Spleen (tissue), 11 donors: Measurements from ENCODE around the gene SLC26A1. TPM values are rescaled to one million over a fixed set of nuclear protein-coding genes. Genes with fewer than 3 reads are reported as not detected.
A peak's percentile ranks its signal among the peaks of the same experiment; 100 is the strongest.

Experiments used
- DNase-seq: peaks from one replicate; pipeline ENCODE4 v3.0.0-alpha.2; 2020
- H3K27ac ChIP-seq, 8 donors: fragments of 200-600 bp; sonication (generic) in 7 of 8; 1 replicate in 4 of 8; 2 replicates in 4 of 8; pipeline versions ENCODE4 v1.5.0 to v1.8.0; 2016 to 2021; ENCODE audit warnings: inconsistent platforms in 4 of 8, mild to moderate bottlenecking in 4 of 8, moderate library complexity in 1 of 8
- H3K27me3 ChIP-seq, 7 donors: fragments of 200-600 bp; sonication (generic) in 6 of 7; replicated peaks in 1 of 7; 1 replicate in 4 of 7; 2 replicates in 3 of 7; pipeline versions ENCODE4 v1.5.0 to v1.8.0; 2016 to 2021; ENCODE audit warnings: inconsistent platforms in 3 of 7, mild to moderate bottlenecking in 1 of 7
- H3K36me3 ChIP-seq, 6 donors: fragments of 200-600 bp; sonication (generic) in 5 of 6; 1 replicate in 4 of 6; 2 replicates in 2 of 6; pipeline versions ENCODE4 v1.5.0 to v1.8.0; 2016 to 2021; ENCODE audit warnings: inconsistent platforms in 2 of 6
- H3K4me1 ChIP-seq, 6 donors: fragments of 200-600 bp; sonication (generic) in 5 of 6; 1 replicate in 3 of 6; 2 replicates in 3 of 6; pipeline versions ENCODE4 v1.5.0 to v1.8.0; 2016 to 2021; ENCODE audit warnings: inconsistent platforms in 3 of 6
- H3K4me3 ChIP-seq, 8 donors: fragments of 200-600 bp; sonication (generic) in 7 of 8; 1 replicate in 4 of 8; 2 replicates in 4 of 8; pipeline versions ENCODE4 v1.5.0 to v1.8.0; 2016 to 2021; ENCODE audit warnings: inconsistent platforms in 4 of 8, mild to moderate bottlenecking in 4 of 8, moderate library complexity in 2 of 8
- H3K9me3 ChIP-seq, 8 donors: fragments of 200-600 bp; sonication (generic) in 7 of 8; 1 replicate in 4 of 8; 2 replicates in 4 of 8; pipeline versions ENCODE4 v1.5.0 to v1.8.0; 2016 to 2021; ENCODE audit warnings: inconsistent platforms in 4 of 8
- CTCF ChIP-seq, 11 experiments: fragments of 200-600 bp in 7 of 11; fragments of 450-650 bp in 4 of 11; sonication (generic) in 4 of 11; IDR thresholded peaks in 8 of 11; conservative IDR thresholded peaks in 3 of 11; 1 replicate in 7 of 11; 2 replicates in 4 of 11; pipeline versions ENCODE4 v1.4.0 to v1.8.0; 2016 to 2021; ENCODE audit warnings: antibody characterized with exemption in 11 of 11, inconsistent platforms in 4 of 11, mild to moderate bottlenecking in 1 of 11
- POLR2A ChIP-seq, 3 donors: fragments of 450-650 bp; IDR thresholded peaks; one replicate each; pipeline ENCODE4 v1.5.1; 2017; ENCODE audit warnings: antibody characterized with exemption in 3 of 3, mild to moderate bottlenecking in 1 of 3
- POLR2AphosphoS5 ChIP-seq, 3 donors: sonication (generic); formaldehyde crosslinking; IDR thresholded peaks; one replicate each; pipeline ENCODE4 v1.5.1; 2017; ENCODE audit warnings: antibody characterized with exemption in 3 of 3
- WGBS, 5 donors: extraction: QIAGEN DNeasy Blood & Tissue Kit in 3 of 5; methylation state at CpG; one replicate each; pipeline versions ENCODE4 v1.1.5 to v1.1.7; 2013 to 2018; 5-methylcytosine and 5-hydroxymethylcytosine counted together
- intact Hi-C: fragments of 100-400 bp; cut with DNase I; formaldehyde crosslinking; loops from one replicate; pipeline ENCODE4 v1.15.0; 2023; ENCODE audit warnings: low total_unique reads
- polyA plus RNA-seq, 3 donors: library from polyadenylated mRNA; stranded (reverse); fragments of 200-250 nt; gene quantifications; one replicate each; pipeline ENCODE4 v1.2.1, GENCODE V29; 2013
- total RNA-seq, 7 donors: library from RNA; depleted of rRNA in 3 of 7; stranded (reverse); fragments of >200 nt in 3 of 7; fragmentation: NEBNext Ultra II Directional in 4 of 7; extraction: Animal tissue kit (Norgen Biotek cat#: 25700) in 4 of 7; gene quantifications; one replicate each; pipeline versions ENCODE4 v1.1.0 to v1.2.1, GENCODE V29; 2016 to 2021
- donor health status: healthy with polysubstance abuse.
- donor health status: DM: no; HTN: no; CAD: no; lungs with moderate emphysema.
- donor health status: DM: no; HTN: no; CAD: no.
- donor health status: Bipolar disorder and iron deficiency.
- donor health status: healthy.
- donor health status: DM: no; HTN: no; CAD: no.
- donor health status: DM: yes; HTN: yes; CAD: no.

Gene SLC26A1
- total and polyA plus RNA-seq, 10 donors, result 0.07 to 0.68 (median 0.24) TPM; not detected in 1

GRCh38 chr4:966266-967112 lies 26.7 kb downstream of the SLC26A1 start:
- Histone ChIP-seq H3K4me3 (no peak overlapping the region), H3K36me3 (peaks cover 0 to 61% (median 45%) of the 10 kb centered on the region in 6 donors), H3K27me3 (peaks cover 0 to 13% (median 0%) of the 10 kb centered on the region in 7 donors), H3K4me1 (peaks cover under 1 to 37% (median 26%) of the 10 kb centered on the region in 6 donors), H3K27ac (no peak overlapping the region), H3K9me3 (no peaks in the 10 kb centered on the region)
- peak; percentile 75 for DNase-seq
- 81 to 91% (median 91%) methylated on average over 14 to 48 of the region's 48 CpGs for whole genome bisulfite sequencing, 5 donors
- TF ChIP-seq POLR2A (IDR thresholded peaks at IDR 0.05) (no peak), POLR2AphosphoS5 (IDR thresholded peaks at IDR 0.05) (peak in 1 of 3 donors; percentile 44)
- intact Hi-C loops, result no loop called here

- intact Hi-C loops, result no loop called here
- Histone ChIP-seq H3K27me3 (peaks cover 0 to 13% (median 0%) of the 10 kb centered on the region in 7 donors), H3K27ac (no peak overlapping the region), H3K4me3 (no peak overlapping the region), H3K36me3 (peaks cover 0 to 68% (median 48%) of the 10 kb centered on the region in 6 donors), H3K9me3 (no peaks in the 10 kb centered on the region), H3K4me1 (peaks cover 0 to 29% (median 18%) of the 10 kb centered on the region in 6 donors)
- TF ChIP-seq CTCF (IDR thresholded peaks at IDR 0.05 in 8 of 11, conservative IDR thresholded peaks at IDR 0.05 in 3 of 11) (no peak), POLR2AphosphoS5 (IDR thresholded peaks at IDR 0.05) (peak in 1 of 3 donors; percentile 12)
- 91 to 97% (median 95%) methylated on average over 11 to 21 of the region's 21 CpGs for WGBS, 5 donors
- peak; percentile 68 for DNase-seq
Observed at GRCh38 chr4:965766-966134, 27.5 kb downstream of the SLC26A1 start.

GRCh38 chr4:965048-965765 lies 28.0 kb downstream of the SLC26A1 start:
- TF ChIP-seq POLR2A (IDR thresholded peaks at IDR 0.05) (no peak), POLR2AphosphoS5 (IDR thresholded peaks at IDR 0.05) (peak in 1 of 3 donors; percentile 13)
- peaks cover 0 to 24% (median 15%) of the 10 kb centered on the region in 6 donors for H3K4me1 ChIP-seq
- H3K36me3 ChIP-seq, result peaks cover 0 to 73% (median 54%) of the 10 kb centered on the region in 6 donors
- 77 to 94% (median 89%) methylated on average over 8 to 26 of the region's 26 CpGs for WGBS, 5 donors
- intact Hi-C loops, result no loop called here
- DNase-seq, result peak; percentile 72
- no peak overlapping the region for H3K4me3 ChIP-seq
- H3K27ac ChIP-seq, result no peak overlapping the region
- peaks cover 0 to 13% (median 0%) of the 10 kb centered on the region in 7 donors for H3K27me3 ChIP-seq
- no peaks in the 10 kb centered on the region for H3K9me3 ChIP-seq

- Histone ChIP-seq H3K27me3 (peaks cover 0 to 13% (median 0%) of the 10 kb centered on the region in 7 donors), H3K4me3 (no peak overlapping the region), H3K9me3 (no peaks in the 10 kb centered on the region), H3K4me1 (peaks cover 0 to 17% (median 11%) of the 10 kb centered on the region in 6 donors), H3K27ac (no peak overlapping the region), H3K36me3 (peaks cover 0 to 81% (median 58%) of the 10 kb centered on the region in 6 donors)
- WGBS, 5 donors, result 90 to 97% (median 95%) methylated on average over 11 to 23 of the region's 23 CpGs
- no peak for DNase-seq
- intact Hi-C loops, result no loop called here
- TF ChIP-seq CTCF (IDR thresholded peaks at IDR 0.05 in 8 of 11, conservative IDR thresholded peaks at IDR 0.05 in 3 of 11) (no peak), POLR2AphosphoS5 (IDR thresholded peaks at IDR 0.05) (no peak), POLR2A (IDR thresholded peaks at IDR 0.05) (no peak)
Observed at GRCh38 chr4:964346-965025, 28.7 kb downstream of the SLC26A1 start.
